Peyer's patch (tissue), 4 donors: ENCODE measurements around the gene PIWIL4. TPM values are rescaled to one million over a fixed set of nuclear protein-coding genes. Genes with fewer than 3 reads are reported as not detected.
"Not testable (repeated sequence)": the region's sequence is repeated elsewhere in the genome, so short reads cannot be mapped to it uniquely, and the experiment has no call there.

Experiments
- DNase-seq, 3 donors: peaks; one replicate each; pipeline ENCODE4 v3.0.0-alpha.2; 2017 to 2019
- H3K27ac ChIP-seq, 4 donors: fragments of 200-600 bp; sonication (generic); one replicate each; pipeline ENCODE4 v1.5.1; 2016 to 2019
- H3K27me3 ChIP-seq, 2 donors: fragments of 200-600 bp; sonication (generic); one replicate each; pipeline ENCODE4 v1.5.1; 2019
- H3K36me3 ChIP-seq, 3 donors: fragments of 200-600 bp; sonication (generic); one replicate each; pipeline ENCODE4 v1.5.1; 2016 to 2019
- H3K4me1 ChIP-seq, 4 donors: fragments of 200-600 bp; sonication (generic); one replicate each; pipeline ENCODE4 v1.5.1; 2016 to 2019
- H3K4me3 ChIP-seq, 4 donors: fragments of 200-600 bp; sonication (generic); 1 replicate in 3 of 4; 2 replicates in 1 of 4; pipeline ENCODE4 v1.5.1; 2016 to 2019; ENCODE audit warnings: mild to moderate bottlenecking in 1 of 4
- H3K9me3 ChIP-seq, 4 donors: fragments of 200-600 bp; sonication (generic); one replicate each; pipeline ENCODE4 v1.5.1; 2016 to 2019; ENCODE audit warnings: mild to moderate bottlenecking in 1 of 4
- POLR2A ChIP-seq, 2 donors: fragments of 450-650 bp; IDR thresholded peaks; one replicate each; pipeline ENCODE4 v1.5.1; 2017; ENCODE audit warnings: antibody characterized with exemption in 2 of 2, mild to moderate bottlenecking in 2 of 2, moderate library complexity in 2 of 2
- total RNA-seq, 4 donors: library from RNA; depleted of rRNA; stranded (reverse); fragments of >200 nt; gene quantifications; one replicate each; pipeline ENCODE4 v1.1.0, GENCODE V29; 2016
- TF ChIP-seq, protein P1 (sequence below), 6 experiments: fragments of 450-650 bp in 4 of 6; fragments of 200-600 bp in 2 of 6; sonication (generic) in 1 of 6; IDR thresholded peaks; one replicate each; pipeline ENCODE4 v1.5.1; 2017 to 2019; ENCODE audit warnings: antibody characterized with exemption in 6 of 6, mild to moderate bottlenecking in 3 of 6, moderate library complexity in 1 of 6

Gene PIWIL4
- total RNA-seq, 4 donors from 2014 or later: 5.0 to 20.4 (median 14.5) TPM

DNA sequence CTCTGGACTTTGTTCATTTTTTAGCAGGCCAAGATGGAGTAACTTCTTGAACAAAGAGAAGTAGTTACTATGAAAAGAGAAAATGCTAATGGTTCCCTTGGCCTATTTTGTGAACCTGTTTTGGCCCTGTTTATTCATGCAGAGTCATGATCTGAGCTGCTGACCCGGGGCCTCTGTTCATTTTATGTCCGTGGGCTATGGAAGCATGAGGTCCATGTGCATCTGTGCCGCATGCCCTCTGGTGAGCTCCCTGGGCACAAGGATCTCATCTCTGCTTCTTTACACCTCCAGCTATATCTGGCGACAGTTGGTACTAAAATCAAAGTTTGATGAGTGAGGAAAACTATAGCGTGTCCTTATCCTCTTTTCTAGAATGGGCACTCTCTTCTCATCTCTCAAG, 1.0 kb downstream of the PIWIL4 start:
- Histone ChIP-seq H3K27me3 (no peaks in the 10 kb centered on the region), H3K27ac (no peak overlapping the region)
- TF ChIP-seq, protein P1, sequence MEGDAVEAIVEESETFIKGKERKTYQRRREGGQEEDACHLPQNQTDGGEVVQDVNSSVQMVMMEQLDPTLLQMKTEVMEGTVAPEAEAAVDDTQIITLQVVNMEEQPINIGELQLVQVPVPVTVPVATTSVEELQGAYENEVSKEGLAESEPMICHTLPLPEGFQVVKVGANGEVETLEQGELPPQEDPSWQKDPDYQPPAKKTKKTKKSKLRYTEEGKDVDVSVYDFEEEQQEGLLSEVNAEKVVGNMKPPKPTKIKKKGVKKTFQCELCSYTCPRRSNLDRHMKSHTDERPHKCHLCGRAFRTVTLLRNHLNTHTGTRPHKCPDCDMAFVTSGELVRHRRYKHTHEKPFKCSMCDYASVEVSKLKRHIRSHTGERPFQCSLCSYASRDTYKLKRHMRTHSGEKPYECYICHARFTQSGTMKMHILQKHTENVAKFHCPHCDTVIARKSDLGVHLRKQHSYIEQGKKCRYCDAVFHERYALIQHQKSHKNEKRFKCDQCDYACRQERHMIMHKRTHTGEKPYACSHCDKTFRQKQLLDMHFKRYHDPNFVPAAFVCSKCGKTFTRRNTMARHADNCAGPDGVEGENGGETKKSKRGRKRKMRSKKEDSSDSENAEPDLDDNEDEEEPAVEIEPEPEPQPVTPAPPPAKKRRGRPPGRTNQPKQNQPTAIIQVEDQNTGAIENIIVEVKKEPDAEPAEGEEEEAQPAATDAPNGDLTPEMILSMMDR (IDR thresholded peaks at IDR 0.05): no peak
- no peak for TF ChIP-seq POLR2A (IDR thresholded peaks at IDR 0.05)

DNA sequence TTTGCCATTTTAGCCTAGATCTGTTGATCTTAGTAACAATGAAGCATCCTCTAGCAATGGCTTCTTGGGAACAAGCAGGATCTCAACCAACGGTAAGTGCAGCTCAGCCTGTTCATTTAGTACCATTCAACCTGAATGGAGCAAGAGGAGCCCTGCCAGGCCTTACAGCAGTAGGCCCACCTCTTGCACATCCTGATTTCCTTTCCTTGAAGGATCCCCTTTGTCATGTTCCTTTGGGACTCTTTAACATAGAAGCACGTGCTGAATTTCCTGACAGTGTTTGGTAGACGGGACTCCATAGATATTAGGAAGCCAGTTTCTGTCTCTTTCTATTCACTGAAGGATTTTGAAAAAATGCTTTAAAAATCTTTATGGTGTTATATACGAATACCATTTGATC, 1.5 kb downstream of the PIWIL4 start:
- H3K27me3 ChIP-seq: no peaks in the 10 kb centered on the region
- TF ChIP-seq, protein P1 (IDR thresholded peaks at IDR 0.05): no peak
- no peak for TF ChIP-seq POLR2A (IDR thresholded peaks at IDR 0.05)
- H3K27ac ChIP-seq: no peak overlapping the region
- H3K4me3 ChIP-seq: no peak overlapping the region
- no peaks in the 10 kb centered on the region for H3K36me3 ChIP-seq
- H3K9me3 ChIP-seq: no peaks in the 10 kb centered on the region
- DNase-seq: no peak
- H3K4me1 ChIP-seq: peaks cover 0 to 4% (median 0%) of the 10 kb centered on the region in 4 donors

More for the DNA sequence above, 1.0 kb downstream of the PIWIL4 start:
- no peaks in the 10 kb centered on the region for H3K9me3 ChIP-seq
- H3K36me3 ChIP-seq: no peaks in the 10 kb centered on the region
- H3K4me1 ChIP-seq: peaks cover 0 to 7% (median 0%) of the 10 kb centered on the region in 4 donors
- no peak for DNase-seq
- no peak overlapping the region for H3K4me3 ChIP-seq

DNA sequence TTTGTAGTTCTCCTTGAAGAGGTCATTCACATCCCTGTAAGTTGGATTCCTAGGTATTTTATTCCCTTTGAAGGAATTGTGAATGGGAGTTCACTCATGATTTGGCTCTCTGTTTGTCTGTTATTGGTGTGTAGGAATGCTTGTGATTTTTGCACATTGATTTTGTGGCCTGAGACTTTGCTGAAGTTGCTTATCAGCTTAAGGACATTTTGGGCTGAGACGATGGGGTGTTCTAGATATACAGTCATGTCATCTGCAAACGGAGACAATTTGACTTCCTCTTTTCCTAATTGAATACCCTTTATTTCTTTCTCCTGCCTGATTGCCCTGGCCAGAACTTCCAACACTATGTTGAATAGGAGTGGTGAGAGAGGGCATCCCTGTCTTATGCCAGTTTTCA, 5.8 kb downstream of the PIWIL4 start:
- not testable (repeated sequence) for DNase-seq, H3K27me3 ChIP-seq, H3K36me3 ChIP-seq, H3K9me3 ChIP-seq, H3K4me3 ChIP-seq, H3K27ac ChIP-seq, H3K4me1 ChIP-seq

DNA sequence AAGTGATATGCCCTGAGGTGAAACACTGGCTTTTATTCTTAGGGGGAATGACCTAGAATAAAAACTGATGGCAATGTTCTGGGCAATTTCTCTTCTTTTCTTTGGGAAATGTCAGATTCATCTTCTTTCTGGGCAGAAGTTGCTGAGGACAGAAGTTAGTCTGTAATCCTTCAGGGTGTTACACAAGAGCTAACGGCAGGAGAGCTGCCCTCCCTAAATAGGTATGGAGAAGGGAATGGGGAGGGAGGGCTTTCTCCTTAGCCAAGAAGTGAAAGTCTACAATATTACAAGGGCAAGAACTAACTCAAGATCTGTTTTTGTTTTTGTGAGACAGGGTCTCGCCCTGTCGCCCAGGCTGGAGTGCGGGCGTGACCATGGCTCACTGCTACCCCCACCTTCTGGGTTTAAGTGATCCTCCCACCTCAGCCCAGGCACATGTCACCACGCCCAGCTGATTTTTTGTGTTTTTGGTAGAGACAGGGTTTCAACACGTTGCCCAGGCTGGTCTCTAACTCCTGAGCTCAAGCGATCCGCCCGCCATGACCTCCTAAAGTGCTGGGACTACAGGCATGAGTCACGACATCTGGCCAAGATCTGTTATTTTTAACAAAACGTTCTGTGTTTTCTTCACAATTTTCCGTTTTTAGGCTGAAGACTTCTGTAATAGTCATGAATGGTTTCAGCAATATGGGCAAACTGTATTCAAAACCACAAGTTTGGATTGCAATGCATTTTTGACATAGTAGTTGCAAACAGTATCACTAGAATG, 7.2 kb downstream of the PIWIL4 start:
- DNase-seq: no peak
- Histone ChIP-seq H3K36me3 (no peaks in the 10 kb centered on the region), H3K27ac (no peak overlapping the region), H3K9me3 (no peaks in the 10 kb centered on the region), H3K4me1 (no peaks in the 10 kb centered on the region), H3K4me3 (no peak overlapping the region), H3K27me3 (no peaks in the 10 kb centered on the region)
- TF ChIP-seq, protein P1 (IDR thresholded peaks at IDR 0.05): no peak
- no peak for TF ChIP-seq POLR2A (IDR thresholded peaks at IDR 0.05)

DNA sequence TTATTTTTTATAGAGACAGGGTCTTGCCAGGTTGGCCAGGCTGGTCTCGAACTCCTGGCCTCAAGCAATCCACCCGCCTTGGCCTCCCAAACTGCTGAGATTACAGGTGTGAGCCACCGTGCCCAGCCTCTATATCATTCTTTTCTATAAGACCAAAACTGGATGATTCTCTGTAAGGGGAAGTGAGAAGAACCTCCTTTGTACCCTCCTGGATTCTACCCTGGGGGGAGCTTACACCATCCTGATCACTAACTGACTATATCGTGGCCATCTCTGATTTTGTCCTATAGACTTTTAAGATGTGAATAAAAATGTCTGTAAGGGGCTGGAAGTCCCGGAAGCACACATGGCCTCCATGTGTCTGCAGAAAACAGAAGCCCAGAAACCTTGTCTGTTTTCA, 9.1 kb downstream of the PIWIL4 start:
- no peak for TF ChIP-seq POLR2A (IDR thresholded peaks at IDR 0.05)
- TF ChIP-seq, protein P1 (IDR thresholded peaks at IDR 0.05): no peak
- no peaks in the 10 kb centered on the region for H3K4me1 ChIP-seq
- H3K9me3 ChIP-seq: no peaks in the 10 kb centered on the region
- H3K27ac ChIP-seq: no peak overlapping the region
- H3K36me3 ChIP-seq: no peaks in the 10 kb centered on the region
- DNase-seq: no peak
- H3K4me3 ChIP-seq: no peak overlapping the region
- H3K27me3 ChIP-seq: no peaks in the 10 kb centered on the region

DNA sequence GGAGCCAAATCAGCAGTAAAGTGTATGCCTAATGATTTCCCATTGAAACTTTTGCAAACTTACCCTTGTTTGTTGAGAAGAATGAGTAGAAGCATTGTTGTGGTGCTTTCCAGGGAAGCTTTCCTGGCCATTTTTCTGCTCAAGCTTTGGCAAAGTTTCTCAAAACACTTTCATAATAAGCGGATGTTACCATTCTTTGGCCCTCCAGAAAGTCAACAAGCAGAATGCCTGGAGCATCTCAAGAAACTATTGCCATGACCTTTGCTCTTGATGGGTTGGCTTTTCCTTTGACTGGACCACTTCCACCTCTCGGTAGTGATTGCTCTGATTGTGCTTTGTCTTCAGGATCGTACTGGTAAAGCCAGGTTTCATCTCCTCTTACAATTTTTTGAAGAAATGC, 10.7 kb downstream of the PIWIL4 start:
- no peak for DNase-seq
- no peaks in the 10 kb centered on the region for H3K27me3 ChIP-seq
- no peaks in the 10 kb centered on the region for H3K36me3 ChIP-seq
- no peaks in the 10 kb centered on the region for H3K4me1 ChIP-seq
- no peak overlapping the region for H3K4me3 ChIP-seq
- H3K9me3 ChIP-seq: no peaks in the 10 kb centered on the region
- TF ChIP-seq POLR2A (IDR thresholded peaks at IDR 0.05): no peak
- TF ChIP-seq, protein P1 (IDR thresholded peaks at IDR 0.05): no peak
- H3K27ac ChIP-seq: no peak overlapping the region
